Suppressor macrophage treated with lipopolysaccharide for 4 hours (primary cell): ENCODE measurements around the gene FAM83E.

Experiments
- DNase-seq: peaks from one replicate; pipeline ENCODE4 v3.0.0-alpha.2; 2020

The FAM83E gene

GRCh38 chr19:48571378-48572162 is 43.3 kb downstream of the FAM83E start:
- no peak for DNase-seq

- no peak for DNase-seq
These were observed 45.1 kb downstream of the FAM83E start for GRCh38 chr19:48569814-48570213.

- DNase-seq = no peak
These were observed 46.5 kb downstream of the FAM83E start for GRCh38 chr19:48568345-48568886.

GRCh38 chr19:48565090-48565489 is 49.8 kb downstream of the FAM83E start:
- DNase-seq = no peak
